ENCODE measurements around the gene CCDC134. TPM values are rescaled to one million over a fixed set of nuclear protein-coding genes. Genes with fewer than 3 reads are reported as not detected.
A peak's percentile ranks its signal among the peaks of the same experiment; 100 is the strongest.

The CCDC134 gene
- 17.0 and 19.3 TPM in 2 replicates for total RNA-seq (2014; rRNA removed; shearing (Covaris generic))

- peak within 1 kb of the TSS; percentile 87 for H3K4me3 ChIP-seq (ENCODE audit: insufficient read depth, low read depth, low read length)
- DNase-seq, result peak; percentile 98
- no peaks in the 10 kb centered on the region for H3K27me3 ChIP-seq (ENCODE audit: control insufficient read depth, insufficient read depth, low read length)
- H3K36me3 ChIP-seq (replicated peaks; ENCODE audit: control insufficient read depth, insufficient read depth, low read length), result no peaks in the 10 kb centered on the region
Observed at GRCh38 chr22:41800348-41801146, at the start of gene CCDC134. Gene CCDC134 (plus strand): TSS chr22:41800679. CDS start chr22:41808891, 8,212 bp downstream.

GRCh38 chr22:41752011-41752970, 48.2 kb upstream of the CCDC134 start:
- DNase-seq, result no peak
- H3K36me3 ChIP-seq (replicated peaks; ENCODE audit: control insufficient read depth, insufficient read depth, low read length), result no peaks in the 10 kb centered on the region
- no peaks in the 10 kb centered on the region for H3K27me3 ChIP-seq (ENCODE audit: control insufficient read depth, insufficient read depth, low read length)
- H3K4me3 ChIP-seq (ENCODE audit: insufficient read depth, low read depth, low read length), result no peak overlapping the region

DNA sequence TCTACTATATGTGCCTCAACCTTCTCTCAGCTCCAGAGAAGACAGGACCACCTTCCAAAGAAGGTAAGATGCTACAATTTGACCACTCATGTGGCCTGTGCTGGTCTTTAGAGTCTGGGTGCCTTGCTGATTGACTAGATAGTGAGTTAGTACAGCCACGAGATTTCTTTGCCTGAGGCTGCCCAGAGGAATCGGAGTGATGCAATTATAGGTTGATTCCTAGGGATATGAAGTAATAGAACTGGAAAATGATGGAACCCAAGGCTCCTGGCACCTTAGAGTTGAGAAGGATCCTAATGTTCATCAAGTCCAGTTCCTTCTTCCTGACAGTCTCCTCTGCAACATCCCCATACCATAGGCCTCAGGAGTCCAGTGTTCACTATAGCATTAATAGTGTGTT, 46.5 kb upstream of the CCDC134 start:
- Histone ChIP-seq H3K27me3 (ENCODE audit: control insufficient read depth, insufficient read depth, low read length) (no peaks in the 10 kb centered on the region), H3K36me3 (replicated peaks; ENCODE audit: control insufficient read depth, insufficient read depth, low read length) (no peaks in the 10 kb centered on the region), H3K4me3 (ENCODE audit: insufficient read depth, low read depth, low read length) (no peak overlapping the region)
- no peak for DNase-seq

- Histone ChIP-seq H3K36me3 (replicated peaks; ENCODE audit: control insufficient read depth, insufficient read depth, low read length) (no peaks in the 10 kb centered on the region), H3K4me3 (ENCODE audit: insufficient read depth, low read depth, low read length) (no peak overlapping the region), H3K27me3 (ENCODE audit: control insufficient read depth, insufficient read depth, low read length) (no peaks in the 10 kb centered on the region)
- no peak for DNase-seq
Observed at GRCh38 chr22:41757502-41757901, 43.0 kb upstream of the CCDC134 start.

GRCh38 chr22:41758231-41758630, 42.2 kb upstream of the CCDC134 start:
- no peaks in the 10 kb centered on the region for H3K36me3 ChIP-seq (replicated peaks; ENCODE audit: control insufficient read depth, insufficient read depth, low read length)
- no peak overlapping the region for H3K4me3 ChIP-seq (ENCODE audit: insufficient read depth, low read depth, low read length)
- H3K27me3 ChIP-seq (ENCODE audit: control insufficient read depth, insufficient read depth, low read length), result no peaks in the 10 kb centered on the region
- no peak for DNase-seq

DNA sequence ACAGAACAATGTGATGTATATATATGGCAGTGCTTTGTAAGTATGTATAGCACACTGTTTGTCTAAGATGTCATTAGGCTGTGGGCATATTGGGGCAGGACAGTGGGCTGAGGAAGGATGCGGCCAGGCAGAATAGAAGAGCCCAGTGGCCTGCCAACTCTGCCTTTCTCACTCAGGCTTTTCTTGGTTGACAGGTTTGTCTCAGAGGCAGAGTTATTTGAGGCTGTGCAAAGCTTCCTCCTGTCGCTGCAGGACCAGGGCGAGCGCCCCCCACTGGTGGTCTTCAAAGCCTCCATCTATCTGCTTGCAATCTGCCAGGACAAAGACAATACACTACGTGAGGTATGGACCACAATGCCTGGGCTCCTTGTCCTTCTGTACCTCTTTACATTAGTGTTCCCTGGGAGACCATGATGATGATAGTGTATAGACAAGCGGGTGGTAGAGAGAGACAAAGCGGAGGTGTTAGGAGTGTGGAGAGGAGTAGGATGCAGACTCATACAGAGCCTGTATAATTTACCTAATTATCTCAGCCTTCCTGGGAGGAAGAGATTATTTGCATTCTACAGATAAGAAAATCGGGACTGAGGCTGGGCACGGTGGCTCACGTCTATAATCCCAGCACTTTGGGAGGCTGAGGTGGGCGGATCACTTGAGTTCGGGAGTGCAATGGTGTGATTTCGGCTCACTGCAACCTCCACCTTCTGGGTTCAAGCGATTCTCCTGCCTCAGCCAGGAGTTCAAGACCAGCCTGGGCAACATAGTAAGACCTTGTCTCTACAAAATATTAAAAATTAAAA, 37.3 kb upstream of the CCDC134 start:
- no peak overlapping the region for H3K4me3 ChIP-seq (ENCODE audit: insufficient read depth, low read depth, low read length)
- no peaks in the 10 kb centered on the region for H3K36me3 ChIP-seq (replicated peaks; ENCODE audit: control insufficient read depth, insufficient read depth, low read length)
- DNase-seq, result peak; percentile 76
- H3K27me3 ChIP-seq (ENCODE audit: control insufficient read depth, insufficient read depth, low read length), result no peaks in the 10 kb centered on the region

- Histone ChIP-seq H3K27me3 (ENCODE audit: control insufficient read depth, insufficient read depth, low read length) (no peaks in the 10 kb centered on the region), H3K4me3 (ENCODE audit: insufficient read depth, low read depth, low read length) (no peak overlapping the region), H3K36me3 (replicated peaks; ENCODE audit: control insufficient read depth, insufficient read depth, low read length) (no peaks in the 10 kb centered on the region)
- no peak for DNase-seq
Observed at GRCh38 chr22:41766476-41766875, 34.0 kb upstream of the CCDC134 start.

- no peak for DNase-seq
- Histone ChIP-seq H3K27me3 (ENCODE audit: control insufficient read depth, insufficient read depth, low read length) (no peaks in the 10 kb centered on the region), H3K36me3 (replicated peaks; ENCODE audit: control insufficient read depth, insufficient read depth, low read length) (no peaks in the 10 kb centered on the region), H3K4me3 (ENCODE audit: insufficient read depth, low read depth, low read length) (no peak overlapping the region)
Observed at GRCh38 chr22:41768430-41768829, 32.0 kb upstream of the CCDC134 start.

GRCh38 chr22:41770715-41771468, 29.6 kb upstream of the CCDC134 start:
- Histone ChIP-seq H3K4me3 (ENCODE audit: insufficient read depth, low read depth, low read length) (no peak overlapping the region), H3K27me3 (ENCODE audit: control insufficient read depth, insufficient read depth, low read length) (no peaks in the 10 kb centered on the region), H3K36me3 (replicated peaks; ENCODE audit: control insufficient read depth, insufficient read depth, low read length) (no peaks in the 10 kb centered on the region)
- no peak for DNase-seq

- DNase-seq, result no peak
- Histone ChIP-seq H3K4me3 (ENCODE audit: insufficient read depth, low read depth, low read length) (no peak overlapping the region), H3K27me3 (ENCODE audit: control insufficient read depth, insufficient read depth, low read length) (no peaks in the 10 kb centered on the region), H3K36me3 (replicated peaks; ENCODE audit: control insufficient read depth, insufficient read depth, low read length) (no peaks in the 10 kb centered on the region)
Observed at GRCh38 chr22:41772198-41772597, 28.3 kb upstream of the CCDC134 start.

GRCh38 chr22:41772645-41773044, 27.8 kb upstream of the CCDC134 start:
- Histone ChIP-seq H3K27me3 (ENCODE audit: control insufficient read depth, insufficient read depth, low read length) (no peaks in the 10 kb centered on the region; the same call in 1 of the 2 replicates), H3K4me3 (ENCODE audit: insufficient read depth, low read depth, low read length) (no peak overlapping the region), H3K36me3 (replicated peaks; ENCODE audit: control insufficient read depth, insufficient read depth, low read length) (no peaks in the 10 kb centered on the region)
- no peak for DNase-seq

DNA sequence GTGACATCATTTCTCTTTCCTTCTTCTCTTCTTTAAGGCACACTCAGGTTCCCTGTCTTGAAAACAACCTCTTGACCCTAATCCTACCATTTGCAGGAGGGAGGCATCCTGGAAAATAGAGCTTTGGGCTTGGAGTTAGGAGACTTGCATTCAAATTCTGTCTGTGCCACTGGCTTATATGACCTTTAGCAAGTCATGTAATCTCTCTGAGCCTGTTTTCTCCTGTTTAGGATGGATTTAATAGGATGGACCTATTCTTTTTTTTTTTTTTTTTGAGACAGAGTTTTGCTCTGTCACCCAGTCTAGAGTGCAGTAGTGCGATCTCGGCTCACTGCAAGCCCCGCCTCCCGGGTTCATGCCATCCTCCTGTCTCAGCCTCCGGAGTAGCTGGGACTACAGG, 25.1 kb upstream of the CCDC134 start:
- H3K4me3 ChIP-seq (ENCODE audit: insufficient read depth, low read depth, low read length), result no peak overlapping the region
- DNase-seq, result no peak
- H3K36me3 ChIP-seq (replicated peaks; ENCODE audit: control insufficient read depth, insufficient read depth, low read length), result no peaks in the 10 kb centered on the region
- no peaks in the 10 kb centered on the region; the same call in 1 of the 2 replicates for H3K27me3 ChIP-seq (ENCODE audit: control insufficient read depth, insufficient read depth, low read length)

- Histone ChIP-seq H3K4me3 (ENCODE audit: insufficient read depth, low read depth, low read length) (no peak overlapping the region), H3K27me3 (ENCODE audit: control insufficient read depth, insufficient read depth, low read length) (no peaks in the 10 kb centered on the region; the same call in 1 of the 2 replicates), H3K36me3 (replicated peaks; ENCODE audit: control insufficient read depth, insufficient read depth, low read length) (no peaks in the 10 kb centered on the region)
- no peak for DNase-seq
Observed at GRCh38 chr22:41775976-41776375, 24.5 kb upstream of the CCDC134 start.

Data from H7 (cell line).